C1 segment of cervical spinal cord (tissue), 14 donors: Measurements from ENCODE around the gene CENPS.

Experiments
- DNase-seq, 14 donors: peaks; one replicate each; lab custom pipeline; 2025; lab: John Stamatoyannopoulos, UW

CENPS gene

DNA sequence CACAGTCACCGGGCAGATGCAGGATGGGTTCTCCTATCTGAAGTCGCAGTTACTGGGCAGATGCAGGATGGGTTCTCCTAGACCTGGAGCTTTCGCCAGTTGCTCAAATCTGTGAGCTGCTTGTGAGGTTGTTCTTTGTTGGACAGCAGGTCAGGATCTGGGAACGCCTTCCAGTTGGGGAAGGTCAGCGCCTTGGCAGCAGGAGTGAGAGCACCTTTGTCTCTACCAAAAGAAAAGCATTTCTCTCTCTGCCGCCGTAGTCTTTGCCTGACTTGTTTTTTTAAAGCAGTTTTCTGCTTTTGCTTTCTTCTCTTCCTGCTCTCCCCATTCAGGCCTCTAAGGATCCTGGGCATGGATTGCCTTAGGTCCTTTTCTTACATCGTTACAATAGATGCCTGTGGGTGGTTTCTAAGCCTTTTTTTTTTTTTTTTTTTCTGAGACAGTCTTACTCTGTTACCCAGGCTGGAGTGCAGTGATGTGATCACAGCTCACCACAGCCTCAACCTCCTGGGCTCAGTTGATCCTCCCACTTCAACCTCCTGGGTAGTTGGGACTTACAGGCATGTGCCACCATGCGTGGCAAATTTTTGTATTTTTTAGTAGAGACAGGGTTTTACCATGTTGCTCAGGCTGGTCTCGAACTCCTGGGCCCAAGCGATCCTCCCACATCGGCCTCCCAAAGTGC is 60.2 kb downstream of the CENPS start:
- no peak for DNase-seq
